ENCODE data around the gene SLC22A1.
"Not testable (repeated sequence)": the region's sequence is repeated elsewhere in the genome, so short reads cannot be mapped to it uniquely, and the experiment has no call there.

SLC22A1 gene

GRCh38 chr6:160118620-160119229, 2.9 kb upstream of the SLC22A1 start:
- no peak for TF ChIP-seq CTCF (IDR thresholded peaks at IDR 0.05; ENCODE audit: low read depth, low read length)
- no peak for DNase-seq (ENCODE audit: low read depth in 2 of 2)
- H3K4me3 ChIP-seq (replicated peaks in 1 of 2; ENCODE audit: low read depth in 2 of 2, low read length in 2 of 2), result no peak overlapping the region

- peak in 1 of 2 donors; percentile 27 for DNase-seq (ENCODE audit: low read depth in 2 of 2)
- H3K4me3 ChIP-seq (replicated peaks in 1 of 2; ENCODE audit: low read depth in 2 of 2, low read length in 2 of 2), result no peak overlapping the region
- TF ChIP-seq CTCF (IDR thresholded peaks at IDR 0.05; ENCODE audit: low read depth, low read length), result no peak
Measured at GRCh38 chr6:160120087-160120486, 1.5 kb upstream of the SLC22A1 start.

GRCh38 chr6:160121981-160122380, 366 bp downstream of the SLC22A1 start:
- DNase-seq (ENCODE audit: low read depth in 2 of 2), result no peak
- H3K4me3 ChIP-seq (replicated peaks in 1 of 2; ENCODE audit: low read depth in 2 of 2, low read length in 2 of 2), result no peak overlapping the region
- TF ChIP-seq CTCF (IDR thresholded peaks at IDR 0.05; ENCODE audit: low read depth, low read length), result no peak

GRCh38 chr6:160122744-160123143, 1.1 kb downstream of the SLC22A1 start:
- TF ChIP-seq CTCF (IDR thresholded peaks at IDR 0.05; ENCODE audit: low read depth, low read length), result no peak
- no peak for DNase-seq (ENCODE audit: low read depth in 2 of 2)
- H3K4me3 ChIP-seq (replicated peaks in 1 of 2; ENCODE audit: low read depth in 2 of 2, low read length in 2 of 2), result no peak overlapping the region

GRCh38 chr6:160124007-160124406, 2.4 kb downstream of the SLC22A1 start:
- no peak for TF ChIP-seq CTCF (IDR thresholded peaks at IDR 0.05; ENCODE audit: low read depth, low read length)
- H3K4me3 ChIP-seq (replicated peaks in 1 of 2; ENCODE audit: low read depth in 2 of 2, low read length in 2 of 2), result no peak overlapping the region
- no peak for DNase-seq (ENCODE audit: low read depth in 2 of 2)

GRCh38 chr6:160124605-160125004, 3.0 kb downstream of the SLC22A1 start:
- DNase-seq (ENCODE audit: low read depth in 2 of 2), result no peak
- H3K4me3 ChIP-seq (replicated peaks in 1 of 2; ENCODE audit: low read depth in 2 of 2, low read length in 2 of 2), result no peak overlapping the region
- no peak for TF ChIP-seq CTCF (IDR thresholded peaks at IDR 0.05; ENCODE audit: low read depth, low read length)

- not testable (repeated sequence) for H3K4me3 ChIP-seq (replicated peaks in 1 of 2; ENCODE audit: low read depth in 2 of 2, low read length in 2 of 2); DNase-seq (ENCODE audit: low read depth in 2 of 2)
Measured at GRCh38 chr6:160125105-160125504, 3.5 kb downstream of the SLC22A1 start.

Data from cardiac fibroblast (primary cell).